GM12878 (cell line): Measurements from ENCODE around the gene UBB.
"Not testable (repeated sequence)": the region's sequence is repeated elsewhere in the genome, so short reads cannot be mapped to it uniquely, and the experiment has no call there.

Experiments
- BACH1 ChIP-seq: fragments of 450-650 bp; IDR thresholded peaks from 2 replicates; pipeline ENCODE4 v1.6.1; 2017; ENCODE audit warnings: mild to moderate bottlenecking, borderline replicate concordance
- CHD2 ChIP-seq: IDR thresholded peaks from 2 replicates; pipeline ENCODE4 v1.6.1; 2011; ENCODE audit warnings: low read depth, low read length, improper control_type of control experiment, borderline replicate concordance
- EP300 ChIP-seq, 2 experiments: fragments of 150-350 bp in 1 of 2; IDR thresholded peaks; 2 replicates each; pipeline ENCODE4 v1.6.1; 2011 to 2012; ENCODE audit warnings: low read depth in 2 of 2, low read length in 2 of 2, borderline replicate concordance in 1 of 2, improper control_type of control experiment in 1 of 2, inconsistent platforms in 1 of 2; ENCODE audit not compliant: control insufficient read depth in 1 of 2
- EZH2 ChIP-seq: IDR thresholded peaks from 2 replicates; pipeline ENCODE4 v1.6.1; 2012; ENCODE audit warnings: low read depth, mild to moderate bottlenecking, control low read depth, inconsistent platforms, low read length, borderline replicate concordance; ENCODE audit not compliant: control insufficient read depth
- NRF1 ChIP-seq: conservative IDR thresholded peaks from 2 replicates; pipeline ENCODE4 v1.6.1; 2011; ENCODE audit warnings: mild to moderate bottlenecking, low read depth, low read length, improper control_type of control experiment
- POLR2A ChIP-seq: IDR thresholded peaks from 2 replicates; pipeline ENCODE4 v1.6.1; 2011; ENCODE audit warnings: low read depth, mild to moderate bottlenecking, low read length
- SPI1 ChIP-seq: IDR thresholded peaks from 2 replicates; pipeline ENCODE4 v1.6.1; 2011; ENCODE audit warnings: low read depth, mild to moderate bottlenecking, low read length, moderate library complexity, borderline replicate concordance; ENCODE audit not compliant: insufficient read depth
- TAF1 ChIP-seq: IDR thresholded peaks from 2 replicates; pipeline ENCODE4 v1.6.1; 2011; ENCODE audit warnings: mild to moderate bottlenecking, low read depth, low read length, borderline replicate concordance
- ZNF274 ChIP-seq: IDR thresholded peaks from one replicate; pipeline ENCODE4 v1.8.0; 2011; ENCODE audit not compliant: insufficient read length, insufficient read depth
- TF ChIP-seq, protein P1 (sequence below): IDR thresholded peaks from 2 replicates; pipeline ENCODE4 v1.6.1; 2012; ENCODE audit warnings: low read depth, low read length, improper control_type of control experiment
- TF ChIP-seq, protein P2 (sequence below), 3 experiments: IDR thresholded peaks in 2 of 3; conservative IDR thresholded peaks in 1 of 3; 2 replicates each; pipeline ENCODE4 v1.5.1; 2011; ENCODE audit warnings: low read depth in 3 of 3, low read length in 3 of 3, mild to moderate bottlenecking in 3 of 3, control low read depth in 2 of 3, moderate library complexity in 2 of 3, inconsistent platforms in 1 of 3, mixed read lengths in 1 of 3; ENCODE audit not compliant: control insufficient read depth in 2 of 3, insufficient read depth in 1 of 3; ENCODE audit errors: extremely low read depth in 1 of 3

DNA sequence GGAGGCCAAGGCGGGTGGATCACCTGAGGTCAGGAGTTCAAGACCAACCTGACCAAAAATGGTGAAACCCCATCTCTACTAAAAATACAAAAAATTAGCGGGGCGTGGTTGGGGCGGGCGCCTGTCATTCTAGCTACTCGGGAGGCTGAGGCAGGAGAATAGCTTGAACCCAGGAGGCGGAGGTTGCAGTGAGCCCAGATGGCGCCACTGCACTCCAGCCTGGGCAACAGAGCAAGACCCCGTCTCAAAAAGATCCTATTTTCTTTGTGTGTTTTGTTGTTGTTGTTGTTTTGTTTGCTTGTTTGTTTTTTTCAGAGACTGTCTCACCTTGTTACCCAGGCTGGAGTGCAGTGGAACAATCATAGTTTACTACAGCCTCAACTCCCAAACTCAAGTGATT is 23.0 kb downstream of the UBB start:
- not testable (repeated sequence) for TF ChIP-seq ZNF274; EP300 (IDR thresholded peaks at IDR 0.05; ENCODE audit: borderline replicate concordance in 1 of 2, control insufficient read depth in 1 of 2, low read depth in 2 of 2, low read length in 2 of 2); TAF1; EZH2; POLR2A; CHD2; BACH1; SPI1; NRF1
- TF ChIP-seq, protein P1, sequence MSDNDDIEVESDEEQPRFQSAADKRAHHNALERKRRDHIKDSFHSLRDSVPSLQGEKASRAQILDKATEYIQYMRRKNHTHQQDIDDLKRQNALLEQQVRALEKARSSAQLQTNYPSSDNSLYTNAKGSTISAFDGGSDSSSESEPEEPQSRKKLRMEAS, result not testable (repeated sequence)
- TF ChIP-seq, protein P2, sequence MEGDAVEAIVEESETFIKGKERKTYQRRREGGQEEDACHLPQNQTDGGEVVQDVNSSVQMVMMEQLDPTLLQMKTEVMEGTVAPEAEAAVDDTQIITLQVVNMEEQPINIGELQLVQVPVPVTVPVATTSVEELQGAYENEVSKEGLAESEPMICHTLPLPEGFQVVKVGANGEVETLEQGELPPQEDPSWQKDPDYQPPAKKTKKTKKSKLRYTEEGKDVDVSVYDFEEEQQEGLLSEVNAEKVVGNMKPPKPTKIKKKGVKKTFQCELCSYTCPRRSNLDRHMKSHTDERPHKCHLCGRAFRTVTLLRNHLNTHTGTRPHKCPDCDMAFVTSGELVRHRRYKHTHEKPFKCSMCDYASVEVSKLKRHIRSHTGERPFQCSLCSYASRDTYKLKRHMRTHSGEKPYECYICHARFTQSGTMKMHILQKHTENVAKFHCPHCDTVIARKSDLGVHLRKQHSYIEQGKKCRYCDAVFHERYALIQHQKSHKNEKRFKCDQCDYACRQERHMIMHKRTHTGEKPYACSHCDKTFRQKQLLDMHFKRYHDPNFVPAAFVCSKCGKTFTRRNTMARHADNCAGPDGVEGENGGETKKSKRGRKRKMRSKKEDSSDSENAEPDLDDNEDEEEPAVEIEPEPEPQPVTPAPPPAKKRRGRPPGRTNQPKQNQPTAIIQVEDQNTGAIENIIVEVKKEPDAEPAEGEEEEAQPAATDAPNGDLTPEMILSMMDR (IDR thresholded peaks at IDR 0.05 in 2 of 3, conservative IDR thresholded peaks at IDR 0.05 in 1 of 3; ENCODE audit: control insufficient read depth in 2 of 3, extremely low read depth in 1 of 3, insufficient read depth in 1 of 3, low read depth in 3 of 3, low read length in 3 of 3), result not testable (repeated sequence)
